ENCODE measurements around the gene TDP2.
"Not testable (repeated sequence)": the region's sequence is repeated elsewhere in the genome, so short reads cannot be mapped to it uniquely, and the experiment has no call there.

The TDP2 gene

GRCh38 chr6:24643920-24644319 lies 22.8 kb downstream of the TDP2 start:
- DNase-seq, result no peak

DNA sequence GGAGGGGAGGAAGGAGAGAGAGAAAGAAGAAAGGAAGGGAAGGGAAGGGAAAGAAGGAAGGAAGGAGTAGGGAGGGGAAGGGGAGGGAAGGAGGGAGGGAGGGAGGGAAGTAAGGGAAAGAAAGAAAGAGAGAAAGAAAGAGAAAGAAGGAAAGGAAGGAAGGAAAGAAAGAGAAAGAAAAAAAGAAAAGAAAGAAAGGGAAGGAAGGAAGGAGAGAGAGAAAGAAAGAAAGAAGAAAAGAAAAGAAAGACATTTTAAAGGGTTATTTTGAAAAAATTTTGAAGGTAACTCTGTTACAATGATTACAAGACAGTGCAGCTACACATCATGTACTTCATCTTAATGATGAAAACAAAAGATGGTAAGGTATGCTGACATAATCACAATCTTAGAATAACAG lies 24.6 kb downstream of the TDP2 start:
- no peak for DNase-seq

- not testable (repeated sequence) for DNase-seq
These were observed 26.1 kb downstream of the TDP2 start for GRCh38 chr6:24640631-24641030.

GRCh38 chr6:24640166-24640565 lies 26.5 kb downstream of the TDP2 start:
- no peak for DNase-seq

GRCh38 chr6:24636681-24637080 lies 30.0 kb downstream of the TDP2 start:
- no peak for DNase-seq

- no peak for DNase-seq
These were observed 34.1 kb downstream of the TDP2 start for GRCh38 chr6:24632573-24632972.

DNA sequence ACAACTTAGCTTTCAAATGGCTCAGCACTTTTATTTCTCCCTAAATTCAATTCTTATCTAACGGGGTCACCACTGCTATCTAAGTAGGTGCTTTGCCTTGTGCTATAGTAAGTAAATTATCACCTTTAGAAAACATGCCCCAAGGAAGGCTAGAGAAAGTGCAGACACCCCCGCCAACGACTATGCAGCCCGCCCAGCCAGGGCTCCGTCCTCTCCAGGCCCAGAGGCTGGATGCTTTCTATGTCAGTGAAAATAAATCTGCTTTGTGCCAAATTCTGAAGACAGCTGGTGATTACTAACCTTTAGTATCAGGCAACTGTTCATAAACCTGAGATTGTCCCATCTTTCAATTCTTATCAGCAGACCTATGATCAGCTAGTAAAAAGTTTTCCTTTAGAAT lies 35.0 kb downstream of the TDP2 start:
- no peak for DNase-seq

DNA sequence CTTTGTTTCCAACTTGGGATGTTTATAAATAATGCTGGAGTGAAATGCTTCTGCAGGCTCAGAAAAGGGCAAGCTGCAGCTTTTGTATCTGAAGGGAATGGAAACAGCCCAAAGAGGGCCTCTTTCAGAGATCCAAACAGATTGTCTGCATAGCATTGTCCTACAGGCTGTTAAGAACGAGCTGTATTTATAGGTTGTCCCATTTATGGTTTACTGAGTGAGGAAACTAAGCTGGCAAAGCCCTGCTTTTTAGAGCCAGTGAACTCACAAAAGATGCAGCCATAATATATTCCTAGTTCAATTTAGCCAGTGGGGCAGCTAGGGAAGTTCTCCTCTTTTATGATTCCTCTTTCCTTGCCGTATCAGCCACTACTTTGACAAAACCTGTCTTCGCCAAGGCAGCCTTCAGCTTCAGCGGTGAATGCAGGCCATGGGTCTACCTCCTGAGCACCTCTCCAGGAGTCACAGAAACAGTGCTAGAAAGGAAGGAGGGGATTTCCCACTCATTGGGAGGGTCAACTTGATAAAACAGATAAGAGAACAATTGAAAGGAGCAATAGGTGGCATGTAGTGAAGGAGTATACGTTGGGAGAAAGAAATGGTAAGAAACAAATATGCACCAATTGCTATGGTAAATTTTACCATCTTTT lies 35.7 kb downstream of the TDP2 start:
- DNase-seq, result no peak

DNA sequence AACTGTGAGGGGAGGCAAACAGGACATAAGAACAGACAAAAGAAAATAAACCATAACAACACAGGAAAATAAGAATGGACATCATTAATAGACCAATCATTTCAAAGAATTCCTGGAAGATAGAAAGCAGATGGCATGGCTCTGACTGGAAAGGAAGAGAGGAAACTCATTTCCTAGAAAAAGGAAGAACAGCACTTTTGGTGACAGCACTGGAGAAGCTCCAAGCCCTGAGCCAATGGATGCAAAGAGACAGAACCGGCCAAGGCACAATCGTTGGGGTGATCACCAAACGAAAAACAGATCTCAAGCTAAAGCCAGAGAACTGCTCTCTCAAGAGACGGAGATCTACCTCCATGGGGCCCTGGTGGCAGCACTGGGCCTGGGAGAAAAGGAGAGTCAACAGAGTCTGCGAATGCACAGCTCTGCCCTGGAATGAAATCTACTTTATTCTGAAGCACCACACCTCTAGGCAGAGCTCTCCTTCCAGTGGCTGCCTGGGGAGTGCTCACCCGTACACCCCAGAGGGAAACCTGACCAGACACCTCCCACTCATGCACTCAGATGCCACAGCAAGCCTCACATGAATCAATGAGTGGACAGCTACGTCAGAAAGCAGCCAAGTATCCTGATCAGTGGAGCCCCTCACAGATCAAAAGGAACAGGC lies 44.9 kb downstream of the TDP2 start:
- DNase-seq, result no peak

DNA sequence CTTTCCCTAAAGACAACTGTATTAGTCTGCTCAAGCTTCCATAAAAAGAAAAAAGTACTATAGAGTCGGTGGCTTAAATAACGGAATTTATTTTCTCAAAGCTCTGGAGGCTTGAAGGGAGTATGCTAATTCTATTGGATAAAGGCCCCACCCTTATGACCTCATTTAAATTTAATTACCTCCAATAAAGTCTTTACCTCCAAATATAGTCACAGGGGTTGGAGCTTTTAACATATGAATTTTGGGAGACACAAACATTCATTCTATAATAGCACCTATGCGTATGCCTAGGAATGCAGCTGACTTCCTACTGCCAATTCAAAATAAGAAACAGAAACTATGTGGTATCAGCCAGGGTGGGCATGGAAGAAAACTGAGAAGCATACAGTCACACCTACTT lies 46.1 kb downstream of the TDP2 start:
- no peak for DNase-seq

GRCh38 chr6:24619661-24620060 lies 47.0 kb downstream of the TDP2 start:
- no peak for DNase-seq

- no peak for DNase-seq
These were observed 52.1 kb downstream of the TDP2 start for GRCh38 chr6:24614648-24615047.

- DNase-seq, result no peak
These were observed 52.7 kb downstream of the TDP2 start for GRCh38 chr6:24614043-24614420.

- no peak for DNase-seq
These were observed 53.2 kb downstream of the TDP2 start for GRCh38 chr6:24613361-24614042.

- no peak for DNase-seq
These were observed 56.0 kb downstream of the TDP2 start for GRCh38 chr6:24610672-24611071.

DNA sequence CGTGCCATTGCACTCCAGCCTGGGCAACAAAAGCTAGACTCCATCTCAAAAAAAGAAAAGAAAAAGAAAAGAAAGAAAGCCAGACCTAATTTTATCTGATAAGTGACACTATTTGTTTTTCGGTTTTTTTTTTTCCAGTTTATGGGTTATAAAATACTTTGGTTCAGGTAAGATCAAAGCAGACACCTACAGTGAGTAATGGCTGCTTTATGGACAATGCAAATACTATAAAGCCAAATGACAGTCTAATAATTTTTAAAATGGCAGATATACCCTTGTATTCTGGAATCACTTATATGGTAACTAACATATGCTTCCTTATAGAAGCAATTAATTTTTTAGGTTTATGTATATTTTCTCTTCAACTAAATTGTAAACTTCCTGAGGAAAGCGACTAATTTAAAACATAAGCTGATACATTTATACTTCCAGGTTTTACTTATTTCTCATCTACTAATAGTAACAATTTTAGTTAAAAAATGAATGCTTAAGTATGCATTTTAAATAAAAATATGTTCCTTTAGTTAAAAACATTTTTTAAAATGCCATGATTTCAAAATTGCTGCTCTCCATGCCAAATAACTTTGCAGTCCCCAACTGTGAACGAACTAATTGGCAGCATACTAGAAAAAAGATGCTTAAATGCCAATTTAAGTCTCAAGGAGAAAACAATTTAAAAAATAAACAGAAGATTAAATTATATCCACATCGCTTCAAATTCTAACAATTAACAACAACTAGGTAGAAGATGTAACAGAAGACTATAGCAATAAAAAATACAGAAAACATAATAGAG lies 59.2 kb downstream of the TDP2 start:
- DNase-seq, result no peak

- no peak for DNase-seq
These were observed 60.3 kb downstream of the TDP2 start for GRCh38 chr6:24606200-24606930.

- no peak for DNase-seq
These were observed 63.5 kb downstream of the TDP2 start for GRCh38 chr6:24603241-24603640.

GRCh38 chr6:24600903-24601302 lies 65.8 kb downstream of the TDP2 start:
- DNase-seq, result no peak

Data from activated CD4-positive, CD25-positive, alpha-beta regulatory T cell treated with anti-CD3 and anti-CD28 coated beads, Interleukin-2, amount 50 U/mL, for 72 hours (primary cell).